ENCODE measurements around the gene RACK1. TPM values are rescaled to one million over a fixed set of nuclear protein-coding genes. Genes with fewer than 3 reads are reported as not detected.

RACK1 gene
- total RNA-seq, 1 experiment from 2014 or later, result 2,552 TPM

DNA sequence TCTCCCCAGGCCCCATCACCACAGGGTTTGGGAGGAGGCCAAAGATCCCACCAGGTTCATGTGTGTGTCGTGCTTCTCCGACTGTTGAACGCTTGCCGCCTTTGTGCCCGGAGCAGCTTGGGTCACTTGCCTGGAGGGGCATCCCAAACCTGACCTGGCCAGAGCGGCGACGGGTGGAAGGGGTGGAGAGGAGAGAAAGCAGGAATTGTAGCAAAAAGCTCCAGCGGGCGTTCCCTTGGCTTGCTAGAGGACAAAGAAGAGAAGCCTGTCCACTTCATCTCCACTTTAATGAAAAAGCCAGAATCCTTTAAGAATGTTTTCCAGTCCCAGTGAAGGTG is 23.6 kb downstream of the RACK1 start:
- Histone ChIP-seq H3K27ac (ENCODE audit: insufficient read length, low read depth, low read length) (no peak overlapping the region), H2BK120ac (ENCODE audit: low read depth, low read length, poor library complexity, severe bottlenecking) (no peak overlapping the region), H3K79me1 (ENCODE audit: insufficient read depth, low read depth, low read length, poor library complexity, severe bottlenecking) (peaks cover 3% of the 10 kb centered on the region), H3K18ac (ENCODE audit: insufficient read length, low read depth, low read length) (no peak overlapping the region), H4K91ac (ENCODE audit: insufficient read length, low read depth, low read length) (no peak overlapping the region), H3K79me2 (ENCODE audit: insufficient read depth, low read length) (no peaks in the 10 kb centered on the region), H4K20me1 (ENCODE audit: control insufficient read depth, insufficient read depth, insufficient read length) (no peaks in the 10 kb centered on the region), H3K4ac (ENCODE audit: low read depth, low read length) (no peak overlapping the region), H3K9ac (ENCODE audit: extremely low read depth, insufficient read length, low read length) (no peak overlapping the region), H4K8ac (replicated peaks; ENCODE audit: insufficient read length, low read depth, low read length) (no peak overlapping the region), H3K9me3 (ENCODE audit: control insufficient read depth, low read depth, low read length) (no peaks in the 10 kb centered on the region), H2BK20ac (ENCODE audit: low read depth, low read length, poor library complexity, severe bottlenecking) (no peak overlapping the region), H3K4me1 (ENCODE audit: insufficient read depth, low read length) (no peaks in the 10 kb centered on the region; the same call in 1 of the 2 replicates), H3K27me3 (ENCODE audit: insufficient read depth, low read length) (no peaks in the 10 kb centered on the region; the same call in 1 of the 2 replicates), H2BK12ac (ENCODE audit: insufficient read length, low read depth, low read length) (no peak overlapping the region), H2BK5ac (ENCODE audit: insufficient read length, low read length) (no peak overlapping the region), H2AFZ (ENCODE audit: low read length) (no peak overlapping the region), H3K56ac (ENCODE audit: insufficient read length, low read depth, low read length) (no peak overlapping the region), H2BK15ac (ENCODE audit: low read depth, low read length) (no peak overlapping the region), H3K14ac (ENCODE audit: insufficient read depth, low read length) (no peak overlapping the region), H2AK5ac (ENCODE audit: insufficient read length, low read length) (no peak overlapping the region), H3K4me2 (ENCODE audit: insufficient read depth, insufficient read length, low read length) (no peak overlapping the region), H4K5ac (ENCODE audit: insufficient read length, low read depth, low read length) (no peak overlapping the region), H3K23me2 (ENCODE audit: insufficient read length, low read depth, low read length, poor library complexity, severe bottlenecking) (peaks cover 15% of the 10 kb centered on the region), H3T11ph (ENCODE audit: low read length) (no peak overlapping the region), H3K23ac (ENCODE audit: insufficient read length, low read depth, low read length) (no peak overlapping the region)
- H3K9me3 Mint-ChIP-seq, result peaks cover 0 to 8% of the 10 kb centered on the region in 2 experiments; a peak in 2 of 5 replicates
- peaks cover 34% of the 10 kb centered on the region for H3K27me3 Mint-ChIP-seq (ENCODE audit: low read depth)
- H3K4me3 Mint-ChIP-seq, result peak overlapping the region in 1 of 2 experiments; percentile 77; a peak in 2 of 5 replicates
- H3K4me1 Mint-ChIP-seq, result peaks cover 28 to 34% of the 10 kb centered on the region in 2 experiments
- DNase-seq, result no peak
- TF ChIP-seq, protein P1, sequence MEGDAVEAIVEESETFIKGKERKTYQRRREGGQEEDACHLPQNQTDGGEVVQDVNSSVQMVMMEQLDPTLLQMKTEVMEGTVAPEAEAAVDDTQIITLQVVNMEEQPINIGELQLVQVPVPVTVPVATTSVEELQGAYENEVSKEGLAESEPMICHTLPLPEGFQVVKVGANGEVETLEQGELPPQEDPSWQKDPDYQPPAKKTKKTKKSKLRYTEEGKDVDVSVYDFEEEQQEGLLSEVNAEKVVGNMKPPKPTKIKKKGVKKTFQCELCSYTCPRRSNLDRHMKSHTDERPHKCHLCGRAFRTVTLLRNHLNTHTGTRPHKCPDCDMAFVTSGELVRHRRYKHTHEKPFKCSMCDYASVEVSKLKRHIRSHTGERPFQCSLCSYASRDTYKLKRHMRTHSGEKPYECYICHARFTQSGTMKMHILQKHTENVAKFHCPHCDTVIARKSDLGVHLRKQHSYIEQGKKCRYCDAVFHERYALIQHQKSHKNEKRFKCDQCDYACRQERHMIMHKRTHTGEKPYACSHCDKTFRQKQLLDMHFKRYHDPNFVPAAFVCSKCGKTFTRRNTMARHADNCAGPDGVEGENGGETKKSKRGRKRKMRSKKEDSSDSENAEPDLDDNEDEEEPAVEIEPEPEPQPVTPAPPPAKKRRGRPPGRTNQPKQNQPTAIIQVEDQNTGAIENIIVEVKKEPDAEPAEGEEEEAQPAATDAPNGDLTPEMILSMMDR (conservative IDR thresholded peaks at IDR 0.05), result no peak
- peaks cover 3 to 7% (median 5%) of the 10 kb centered on the region in 3 experiments; a peak in 4 of 7 replicates for H3K36me3 Mint-ChIP-seq (ENCODE audit: insufficient read depth in 1 of 3, low read depth in 3 of 3)
- no CpG with 5 or more reads among the region's 10 CpGs for WGBS (ENCODE audit: extremely low coverage, insufficient read length, low lambda C conversion rate)
- H3K27ac Mint-ChIP-seq, result no peak overlapping the region; a peak in 1 of 7 replicates

All from H9 (cell line).